Peyer's patch (tissue), 4 donors: ENCODE measurements around the gene MPDZ. TPM values are rescaled to one million over a fixed set of nuclear protein-coding genes. Genes with fewer than 3 reads are reported as not detected.

ENCODE experiments used
- DNase-seq, 3 donors: peaks; one replicate each; pipeline ENCODE4 v3.0.0-alpha.2; 2017 to 2019
- H3K27ac ChIP-seq, 4 donors: fragments of 200-600 bp; sonication (generic); one replicate each; pipeline ENCODE4 v1.5.1; 2016 to 2019
- H3K27me3 ChIP-seq, 2 donors: fragments of 200-600 bp; sonication (generic); one replicate each; pipeline ENCODE4 v1.5.1; 2019
- H3K36me3 ChIP-seq, 3 donors: fragments of 200-600 bp; sonication (generic); one replicate each; pipeline ENCODE4 v1.5.1; 2016 to 2019
- H3K4me1 ChIP-seq, 4 donors: fragments of 200-600 bp; sonication (generic); one replicate each; pipeline ENCODE4 v1.5.1; 2016 to 2019
- H3K4me3 ChIP-seq, 4 donors: fragments of 200-600 bp; sonication (generic); 1 replicate in 3 of 4; 2 replicates in 1 of 4; pipeline ENCODE4 v1.5.1; 2016 to 2019; ENCODE audit warnings: mild to moderate bottlenecking in 1 of 4
- H3K9me3 ChIP-seq, 4 donors: fragments of 200-600 bp; sonication (generic); one replicate each; pipeline ENCODE4 v1.5.1; 2016 to 2019; ENCODE audit warnings: mild to moderate bottlenecking in 1 of 4
- POLR2A ChIP-seq, 2 donors: fragments of 450-650 bp; IDR thresholded peaks; one replicate each; pipeline ENCODE4 v1.5.1; 2017; ENCODE audit warnings: antibody characterized with exemption in 2 of 2, mild to moderate bottlenecking in 2 of 2, moderate library complexity in 2 of 2
- total RNA-seq, 4 donors: library from RNA; depleted of rRNA; stranded (reverse); fragments of >200 nt; gene quantifications; one replicate each; pipeline ENCODE4 v1.1.0, GENCODE V29; 2016
- TF ChIP-seq, protein P1 (sequence below), 6 experiments: fragments of 450-650 bp in 4 of 6; fragments of 200-600 bp in 2 of 6; sonication (generic) in 1 of 6; IDR thresholded peaks; one replicate each; pipeline ENCODE4 v1.5.1; 2017 to 2019; ENCODE audit warnings: antibody characterized with exemption in 6 of 6, mild to moderate bottlenecking in 3 of 6, moderate library complexity in 1 of 6

MPDZ gene
- total RNA-seq, 4 donors from 2014 or later: 4.6 to 34.7 (median 10.8) TPM

DNA sequence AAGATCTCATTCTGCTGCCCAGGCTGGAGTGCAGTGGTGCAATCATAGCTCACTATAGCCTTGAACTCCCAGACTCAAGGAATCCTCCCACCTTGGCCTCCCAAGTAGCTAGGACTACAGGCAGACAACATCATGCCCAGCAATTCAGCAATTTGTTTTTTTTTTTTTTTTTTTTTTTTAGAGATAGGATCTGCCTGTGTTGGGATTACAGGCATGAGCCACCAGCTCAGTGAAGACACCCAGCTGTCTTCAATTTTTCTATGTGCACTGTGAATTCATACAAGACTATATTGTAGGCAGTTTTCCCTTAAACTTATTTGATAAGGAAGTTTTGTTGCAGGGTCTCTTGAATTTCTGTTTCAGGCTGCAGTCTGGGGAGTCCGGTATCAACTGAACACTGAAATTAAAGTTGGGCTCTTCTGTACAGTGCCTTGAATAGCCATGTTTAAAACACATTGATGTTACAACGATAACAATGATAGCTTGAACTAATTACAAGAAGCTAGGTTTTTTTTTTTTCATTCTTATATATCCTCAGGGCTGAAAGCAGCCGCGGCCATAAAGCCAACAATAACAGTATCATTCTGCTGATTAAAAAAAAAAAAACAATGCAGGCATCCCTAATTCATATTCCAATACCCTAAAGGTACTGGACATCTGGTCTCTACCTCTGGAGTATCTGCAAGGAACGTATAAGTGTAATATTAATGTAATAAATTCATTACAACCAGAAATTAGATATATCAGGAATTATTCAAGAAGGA lies 63.5 kb downstream of the MPDZ start:
- Histone ChIP-seq H3K36me3 (peaks cover 0 to 4% (median 0%) of the 10 kb centered on the region in 3 donors), H3K27ac (no peak overlapping the region), H3K9me3 (no peaks in the 10 kb centered on the region), H3K4me1 (no peaks in the 10 kb centered on the region), H3K4me3 (no peak overlapping the region), H3K27me3 (no peaks in the 10 kb centered on the region)
- TF ChIP-seq POLR2A (IDR thresholded peaks at IDR 0.05): no peak
- TF ChIP-seq, protein P1, sequence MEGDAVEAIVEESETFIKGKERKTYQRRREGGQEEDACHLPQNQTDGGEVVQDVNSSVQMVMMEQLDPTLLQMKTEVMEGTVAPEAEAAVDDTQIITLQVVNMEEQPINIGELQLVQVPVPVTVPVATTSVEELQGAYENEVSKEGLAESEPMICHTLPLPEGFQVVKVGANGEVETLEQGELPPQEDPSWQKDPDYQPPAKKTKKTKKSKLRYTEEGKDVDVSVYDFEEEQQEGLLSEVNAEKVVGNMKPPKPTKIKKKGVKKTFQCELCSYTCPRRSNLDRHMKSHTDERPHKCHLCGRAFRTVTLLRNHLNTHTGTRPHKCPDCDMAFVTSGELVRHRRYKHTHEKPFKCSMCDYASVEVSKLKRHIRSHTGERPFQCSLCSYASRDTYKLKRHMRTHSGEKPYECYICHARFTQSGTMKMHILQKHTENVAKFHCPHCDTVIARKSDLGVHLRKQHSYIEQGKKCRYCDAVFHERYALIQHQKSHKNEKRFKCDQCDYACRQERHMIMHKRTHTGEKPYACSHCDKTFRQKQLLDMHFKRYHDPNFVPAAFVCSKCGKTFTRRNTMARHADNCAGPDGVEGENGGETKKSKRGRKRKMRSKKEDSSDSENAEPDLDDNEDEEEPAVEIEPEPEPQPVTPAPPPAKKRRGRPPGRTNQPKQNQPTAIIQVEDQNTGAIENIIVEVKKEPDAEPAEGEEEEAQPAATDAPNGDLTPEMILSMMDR (IDR thresholded peaks at IDR 0.05): no peak
- no peak for DNase-seq

DNA sequence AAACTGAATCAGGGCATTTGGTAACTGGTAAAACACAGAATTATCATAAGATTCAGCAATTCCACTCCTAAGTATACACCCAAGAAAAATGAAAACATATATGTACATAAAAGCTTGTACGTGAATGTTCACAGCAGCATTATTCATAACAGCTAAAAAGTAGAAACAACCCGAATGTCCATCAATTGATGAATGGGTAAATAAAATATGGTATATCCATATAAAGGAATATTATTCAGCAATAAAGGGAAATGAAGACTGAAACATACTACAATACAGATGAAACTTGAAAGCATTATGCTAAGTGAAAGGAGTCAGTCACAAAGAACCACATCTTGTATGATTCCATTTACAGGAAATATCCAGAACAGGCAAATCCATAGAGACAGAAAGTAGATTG lies 65.5 kb downstream of the MPDZ start:
- H3K36me3 ChIP-seq: no peaks in the 10 kb centered on the region

DNA sequence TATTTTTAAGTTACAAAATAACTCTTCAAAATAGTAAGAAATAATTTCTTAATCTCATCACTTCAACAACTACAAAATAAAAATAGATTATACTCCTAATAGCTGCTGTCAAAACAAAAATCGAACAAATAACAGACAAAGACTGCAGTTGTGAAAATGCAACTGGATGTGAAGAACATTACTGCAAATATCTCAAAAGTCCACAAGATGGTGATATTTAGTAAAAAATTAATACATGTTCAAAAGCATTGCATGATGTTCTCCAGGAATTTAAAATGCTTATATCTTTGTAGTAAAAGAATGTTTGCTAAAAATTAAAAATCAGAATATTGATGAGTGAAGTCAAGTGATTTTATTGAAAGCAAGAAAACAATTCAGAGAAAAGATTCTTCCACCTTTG lies 66.2 kb downstream of the MPDZ start:
- Histone ChIP-seq H3K4me1 (no peaks in the 10 kb centered on the region), H3K27ac (no peak overlapping the region), H3K36me3 (no peaks in the 10 kb centered on the region), H3K27me3 (no peaks in the 10 kb centered on the region), H3K9me3 (no peaks in the 10 kb centered on the region), H3K4me3 (no peak overlapping the region)
- DNase-seq: no peak
- TF ChIP-seq, protein P1 (IDR thresholded peaks at IDR 0.05): peak in 2 of 6 experiments; percentile 7 to 10
- TF ChIP-seq POLR2A (IDR thresholded peaks at IDR 0.05): no peak

More for the DNA sequence above, 65.5 kb downstream of the MPDZ start:
- TF ChIP-seq, protein P1 (IDR thresholded peaks at IDR 0.05): no peak
- no peak for TF ChIP-seq POLR2A (IDR thresholded peaks at IDR 0.05)
- Histone ChIP-seq H3K9me3 (no peaks in the 10 kb centered on the region), H3K27me3 (no peaks in the 10 kb centered on the region), H3K27ac (no peak overlapping the region), H3K4me3 (no peak overlapping the region), H3K4me1 (no peaks in the 10 kb centered on the region)
- no peak for DNase-seq

DNA sequence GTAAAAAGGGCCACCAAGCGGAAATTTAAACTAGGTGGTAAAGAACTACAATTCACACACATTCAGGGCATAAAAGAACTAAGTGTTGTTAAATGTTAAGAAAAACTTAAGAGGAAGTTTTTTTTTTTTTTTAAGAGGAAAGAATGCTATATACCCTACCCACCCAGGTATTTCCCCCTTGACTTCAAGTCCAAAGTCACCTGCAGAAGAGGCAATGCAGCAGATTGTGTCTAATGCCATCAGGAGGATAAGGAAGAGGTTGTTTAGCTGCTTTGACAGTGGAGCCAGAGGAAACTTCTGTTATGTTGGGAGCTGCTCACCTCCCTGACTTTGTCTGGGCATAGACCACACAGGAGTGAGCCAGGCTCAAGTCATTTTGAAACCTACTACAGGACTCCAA lies 69.2 kb downstream of the MPDZ start:
- no peak for DNase-seq

DNA sequence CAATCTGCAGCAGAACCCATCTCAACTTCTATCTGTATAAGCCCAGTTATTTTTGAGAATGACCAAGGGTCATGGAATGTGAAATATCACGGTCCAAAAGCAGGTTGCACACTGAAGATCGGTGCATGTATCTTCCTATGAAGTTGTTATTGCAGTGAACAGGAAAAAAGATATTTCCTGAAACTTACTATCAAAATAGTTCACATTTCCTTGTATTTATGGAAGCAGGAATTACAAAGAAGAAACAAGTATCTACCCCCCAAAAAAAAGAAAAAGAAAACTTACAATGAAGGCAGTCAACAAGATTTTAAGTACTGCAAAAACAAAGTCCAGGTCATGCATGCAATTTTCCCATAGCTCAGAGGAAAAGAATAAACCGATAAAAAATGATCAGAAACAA lies 70.0 kb downstream of the MPDZ start:
- no peak for DNase-seq
- no peaks in the 10 kb centered on the region for H3K9me3 ChIP-seq
- H3K27me3 ChIP-seq: no peaks in the 10 kb centered on the region
- H3K4me3 ChIP-seq: no peak overlapping the region
- TF ChIP-seq, protein P1 (IDR thresholded peaks at IDR 0.05): no peak
- TF ChIP-seq POLR2A (IDR thresholded peaks at IDR 0.05): no peak
- H3K27ac ChIP-seq: no peak overlapping the region
- no peaks in the 10 kb centered on the region for H3K4me1 ChIP-seq
- H3K36me3 ChIP-seq: no peaks in the 10 kb centered on the region

More for the DNA sequence above, 69.2 kb downstream of the MPDZ start:
- Histone ChIP-seq H3K27me3 (no peaks in the 10 kb centered on the region), H3K27ac (no peak overlapping the region), H3K9me3 (no peaks in the 10 kb centered on the region), H3K36me3 (no peaks in the 10 kb centered on the region), H3K4me1 (no peaks in the 10 kb centered on the region), H3K4me3 (no peak overlapping the region)
- no peak for TF ChIP-seq POLR2A (IDR thresholded peaks at IDR 0.05)
- TF ChIP-seq, protein P1 (IDR thresholded peaks at IDR 0.05): no peak
